Mesenchymal stem cell (in vitro differentiated cells and primary cell): Measurements from ENCODE around the gene PACS1.

Experiments used
- DNase-seq: peaks from one replicate; pipeline ENCODE4 v3.0.0-alpha.2; 2013
- H2AFZ ChIP-seq: one replicate; pipeline ENCODE4 v1.6.1; 2013; ENCODE audit warnings: low read depth, mild to moderate bottlenecking, control low read depth, inconsistent platforms, low read length, moderate library complexity
- H2AK5ac ChIP-seq: 2 replicates; pipeline ENCODE4 v1.6.1; 2013; ENCODE audit warnings: low read length, moderate library complexity, mild to moderate bottlenecking, inconsistent platforms; ENCODE audit not compliant: severe bottlenecking
- H2BK120ac ChIP-seq: one replicate; pipeline ENCODE4 v1.6.1; 2013; ENCODE audit warnings: low read depth, mild to moderate bottlenecking, inconsistent platforms, low read length, moderate library complexity
- H2BK12ac ChIP-seq, 2 experiments: one replicate each; pipeline ENCODE4 v1.6.1; 2013; ENCODE audit warnings: inconsistent platforms in 2 of 2, low read length in 2 of 2, mild to moderate bottlenecking in 2 of 2, moderate library complexity in 2 of 2, control low read depth in 1 of 2
- H2BK15ac ChIP-seq: one replicate; pipeline ENCODE4 v1.6.1; 2013; ENCODE audit warnings: mild to moderate bottlenecking, low read depth, inconsistent platforms; ENCODE audit not compliant: poor library complexity, severe bottlenecking
- H2BK5ac ChIP-seq: 2 replicates; pipeline ENCODE4 v1.6.1; 2013; ENCODE audit warnings: low read depth, mild to moderate bottlenecking, low read length, control low read depth, inconsistent platforms; ENCODE audit not compliant: poor library complexity, severe bottlenecking
- H3K14ac ChIP-seq, 2 experiments: one replicate each; pipeline ENCODE4 v1.6.1; 2013; ENCODE audit warnings: inconsistent platforms in 2 of 2, low read length in 2 of 2, control low read depth in 1 of 2, mild to moderate bottlenecking in 1 of 2, moderate library complexity in 1 of 2
- H3K18ac ChIP-seq, 2 experiments: one replicate each; pipeline ENCODE4 v1.6.1; 2013; ENCODE audit warnings: inconsistent platforms in 2 of 2, low read length in 2 of 2, control low read depth in 1 of 2, low read depth in 1 of 2, mild to moderate bottlenecking in 1 of 2
- H3K23ac ChIP-seq, 2 experiments: one replicate each; pipeline ENCODE4 v1.6.1; 2013; ENCODE audit warnings: inconsistent platforms in 2 of 2, low read length in 2 of 2, mild to moderate bottlenecking in 2 of 2, moderate library complexity in 2 of 2, control low read depth in 1 of 2
- H3K27ac ChIP-seq: 2 replicates; pipeline ENCODE4 v1.5.1; 2013; ENCODE audit warnings: mild to moderate bottlenecking, moderate library complexity, low read length, control low read depth, inconsistent platforms; ENCODE audit not compliant: poor library complexity, severe bottlenecking
- H3K27me3 ChIP-seq, 2 experiments: 2 replicates each; pipeline versions ENCODE4 v1.6.1 to v1.7.0; 2013; ENCODE audit warnings: low read length in 2 of 2, mild to moderate bottlenecking in 2 of 2, moderate library complexity in 2 of 2, control low read depth in 1 of 2, inconsistent platforms in 1 of 2; ENCODE audit not compliant: control insufficient read depth in 1 of 2, insufficient read depth in 1 of 2
- H3K36me3 ChIP-seq, 2 experiments: 2 replicates each; pipeline versions ENCODE4 v1.6.1 to v1.7.0; 2013; ENCODE audit warnings: low read length in 2 of 2, control low read depth in 1 of 2, inconsistent platforms in 1 of 2, low read depth in 1 of 2, mild to moderate bottlenecking in 1 of 2; ENCODE audit not compliant: insufficient read depth in 2 of 2, control insufficient read depth in 1 of 2
- H3K4ac ChIP-seq, 2 experiments: one replicate each; pipeline ENCODE4 v1.6.1; 2013; ENCODE audit warnings: inconsistent platforms in 2 of 2, low read length in 2 of 2, mild to moderate bottlenecking in 2 of 2, moderate library complexity in 2 of 2, control low read depth in 1 of 2, low read depth in 1 of 2
- H3K4me1 ChIP-seq: 2 replicates; pipeline ENCODE4 v1.6.1; 2013; ENCODE audit warnings: low read depth, low read length, control low read depth; ENCODE audit not compliant: control insufficient read depth, insufficient read depth
- H3K4me2 ChIP-seq: 2 replicates; pipeline ENCODE4 v1.6.1; 2013; ENCODE audit warnings: low read length, mild to moderate bottlenecking, inconsistent platforms; ENCODE audit not compliant: poor library complexity, severe bottlenecking
- H3K4me3 ChIP-seq, 2 experiments: 2 replicates each; pipeline versions ENCODE4 v1.5.1 to v1.7.0; 2013; ENCODE audit warnings: low read length in 2 of 2, mild to moderate bottlenecking in 2 of 2, control low read depth in 1 of 2, low read depth in 1 of 2; ENCODE audit not compliant: insufficient read depth in 1 of 2
- H3K79me1 ChIP-seq: replicated peaks from 2 replicates; pipeline ENCODE4 v1.6.1; 2013; ENCODE audit warnings: mild to moderate bottlenecking, control low read depth, low read length, inconsistent platforms; ENCODE audit not compliant: poor library complexity, severe bottlenecking
- H3K9ac ChIP-seq: 2 replicates; pipeline ENCODE4 v1.7.0; 2013; ENCODE audit warnings: mild to moderate bottlenecking, low read length, moderate library complexity
- H3K9me3 ChIP-seq: 2 replicates; pipeline ENCODE4 v1.7.0; 2013; ENCODE audit warnings: mild to moderate bottlenecking, low read length; ENCODE audit not compliant: control insufficient read depth
- H4K8ac ChIP-seq: one replicate; pipeline ENCODE4 v1.6.1; 2013; ENCODE audit warnings: inconsistent platforms, mild to moderate bottlenecking, low read length, moderate library complexity
- H4K91ac ChIP-seq: one replicate; pipeline ENCODE4 v1.6.1; 2013; ENCODE audit warnings: mild to moderate bottlenecking, low read length, inconsistent platforms
- WGBS: methylation state at CpG from one replicate; pipeline ENCODE4 v1.1.7; 2013; ENCODE audit warnings: mixed read lengths; 5-methylcytosine and 5-hydroxymethylcytosine counted together

PACS1 gene

DNA sequence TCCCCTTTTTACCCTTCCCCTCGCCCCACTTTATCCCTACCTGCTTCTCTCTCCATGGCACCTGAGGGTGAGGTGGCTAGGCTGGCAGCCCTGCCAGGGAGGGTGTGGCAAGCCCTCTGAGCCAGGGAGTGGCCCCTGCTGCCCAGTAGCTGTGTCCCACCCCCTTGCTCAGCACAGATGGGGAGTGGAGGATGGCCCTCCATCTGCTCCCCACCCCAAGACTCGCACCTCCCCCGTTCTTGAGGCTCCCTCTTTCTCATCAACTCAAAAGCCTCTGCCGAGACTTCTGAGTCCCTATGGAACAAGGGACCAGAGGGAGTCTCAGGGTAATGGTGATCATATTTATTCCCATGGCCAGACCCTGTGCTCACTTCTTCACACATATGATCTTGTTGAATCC, 223.3 kb downstream of the PACS1 start:
- Histone ChIP-seq H2AFZ (no peak overlapping the region), H3K79me1 (no peaks in the 10 kb centered on the region), H3K4ac (no peak overlapping the region), H2BK12ac (no peak overlapping the region), H3K27ac (no peak overlapping the region), H3K4me2 (no peak overlapping the region), H4K8ac (no peak overlapping the region), H3K4me1 (peaks cover 23% of the 10 kb centered on the region), H2BK15ac (no peak overlapping the region), H2AK5ac (no peak overlapping the region), H3K9ac (no peak overlapping the region), H2BK120ac (no peak overlapping the region), H3K18ac (no peak overlapping the region), H2BK5ac (no peak overlapping the region), H3K27me3 (peaks cover 44 to 57% of the 10 kb centered on the region in 2 experiments), H3K9me3 (no peaks in the 10 kb centered on the region), H3K4me3 (no peak overlapping the region), H3K36me3 (peaks cover 0 to 11% of the 10 kb centered on the region in 2 experiments), H3K14ac (no peak overlapping the region), H3K23ac (no peak overlapping the region), H4K91ac (no peak overlapping the region)
- no peak for DNase-seq
- WGBS: 100% methylated on average over 1 of the region's 4 CpGs

DNA sequence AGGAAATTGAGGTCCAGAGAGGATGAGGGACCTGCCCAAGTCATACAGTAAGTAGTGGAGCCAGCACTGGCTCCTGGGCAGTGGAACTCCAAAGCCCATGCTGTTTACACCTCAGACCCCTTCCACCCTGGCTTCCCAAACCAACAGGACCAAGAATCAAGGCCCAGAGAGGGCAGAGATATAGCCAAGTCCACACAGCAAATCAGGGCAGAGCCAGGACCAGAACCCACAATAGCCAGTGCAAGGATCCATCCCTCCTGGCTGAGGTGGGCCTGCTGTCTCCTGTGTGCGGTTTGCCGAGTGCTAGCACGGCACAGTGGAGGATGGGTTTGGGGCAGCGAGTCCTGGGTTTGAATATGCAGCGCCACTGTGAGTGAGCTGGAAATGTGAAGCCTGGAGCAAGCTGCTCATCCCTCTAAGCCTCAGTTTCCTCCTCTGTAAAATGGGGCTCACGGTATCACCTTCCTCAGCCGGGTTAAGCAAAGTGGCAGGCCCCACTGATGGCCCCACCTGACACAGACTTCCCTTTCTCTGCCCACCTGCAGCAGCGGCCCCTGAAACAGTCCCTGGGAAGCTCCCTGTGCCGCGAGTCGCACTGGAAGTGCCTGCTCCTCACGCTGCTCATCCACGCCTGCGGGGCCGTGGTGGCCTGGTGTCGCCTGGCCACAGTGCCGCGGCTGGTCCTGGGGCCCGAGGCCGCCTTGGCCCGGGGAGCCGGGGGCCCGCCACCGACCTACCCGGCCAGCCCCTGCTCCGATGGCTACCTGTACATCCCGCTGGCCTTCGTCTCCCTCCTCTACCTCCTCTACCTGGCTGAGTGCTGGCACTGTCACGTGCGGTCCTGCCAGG, 223.9 kb downstream of the PACS1 start:
- no peak overlapping the region for H3K14ac ChIP-seq
- WGBS: 84% methylated on average over 26 of the region's 30 CpGs
- no peak overlapping the region for H2AFZ ChIP-seq
- H2BK15ac ChIP-seq: no peak overlapping the region
- H3K4me1 ChIP-seq: peaks cover 23% of the 10 kb centered on the region
- H3K4ac ChIP-seq: no peak overlapping the region
- H4K91ac ChIP-seq: peak overlapping the region; percentile 37
- H3K18ac ChIP-seq: no peak overlapping the region
- no peak overlapping the region for H3K27ac ChIP-seq
- H3K4me2 ChIP-seq: no peak overlapping the region
- no peak overlapping the region for H2BK5ac ChIP-seq
- H2AK5ac ChIP-seq: no peak overlapping the region
- no peak overlapping the region for H4K8ac ChIP-seq
- H2BK120ac ChIP-seq: no peak overlapping the region
- H3K23ac ChIP-seq: peak overlapping the region in 1 of 2 experiments; percentile 32
- H3K36me3 ChIP-seq: peaks cover 0 to 11% of the 10 kb centered on the region in 2 experiments
- no peaks in the 10 kb centered on the region for H3K9me3 ChIP-seq
- H2BK12ac ChIP-seq: no peak overlapping the region
- H3K27me3 ChIP-seq: peaks cover 46 to 57% of the 10 kb centered on the region in 2 experiments
- H3K9ac ChIP-seq: no peak overlapping the region
- H3K79me1 ChIP-seq: no peaks in the 10 kb centered on the region
- no peak for DNase-seq
- peak overlapping the region in 1 of 2 experiments; percentile 35 for H3K4me3 ChIP-seq
